HG02840 (cell line): ENCODE measurements around the gene ATP8A2.
"Not testable (repeated sequence)": the region's sequence is repeated elsewhere in the genome, so short reads cannot be mapped to it uniquely, and the experiment has no call there.

Experiments used
- ATAC-seq: cut with Tn5 transposase; IDR thresholded peaks from one replicate; pipeline ENCODE4 v1.9.1; 2021; ENCODE audit warnings: mild to moderate bottlenecking, moderate library complexity, moderate number of reproducible peaks; ENCODE audit not compliant: unreplicated experiment, low FRiP score

ATP8A2 gene

DNA sequence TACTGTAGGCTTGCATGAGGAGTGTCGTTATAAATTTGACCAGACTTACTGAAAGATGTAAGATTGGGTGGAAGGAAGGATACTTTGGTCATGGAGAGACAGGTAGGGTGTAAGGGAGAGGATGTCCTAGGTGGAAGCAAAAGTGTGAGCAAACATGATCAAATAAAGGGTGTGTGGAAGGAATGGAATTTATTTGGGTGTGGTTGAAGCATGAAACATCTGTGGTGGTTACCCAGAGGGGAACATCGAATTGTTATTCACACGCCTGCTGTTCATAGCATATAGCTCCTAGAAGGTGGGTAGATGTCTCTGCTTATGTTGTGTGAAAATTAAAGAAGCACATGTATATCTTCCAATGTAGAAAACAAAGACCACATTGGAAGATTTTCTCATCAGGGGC is 157.7 kb downstream of the ATP8A2 start:
- ATAC-seq, result no peak

DNA sequence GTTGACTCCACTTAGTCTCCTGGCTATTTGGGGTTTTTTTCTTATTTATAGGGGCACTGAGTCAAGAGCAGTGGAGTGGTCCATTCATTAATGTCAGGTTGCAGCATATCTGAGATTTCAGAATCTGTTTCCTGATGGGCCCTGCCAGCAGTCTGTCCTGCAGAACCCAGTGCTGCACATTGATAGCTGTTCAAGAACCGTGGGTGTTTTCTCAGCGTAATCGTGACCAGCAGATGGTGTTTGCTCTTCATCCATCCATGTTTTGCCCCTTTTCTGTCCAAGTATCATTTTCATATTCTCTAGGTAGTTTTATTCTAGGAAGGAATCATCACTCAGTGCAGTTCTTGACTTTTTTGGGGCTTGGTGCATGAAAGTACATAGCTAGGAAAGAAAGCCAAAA is 166.5 kb downstream of the ATP8A2 start:
- ATAC-seq, result no peak

DNA sequence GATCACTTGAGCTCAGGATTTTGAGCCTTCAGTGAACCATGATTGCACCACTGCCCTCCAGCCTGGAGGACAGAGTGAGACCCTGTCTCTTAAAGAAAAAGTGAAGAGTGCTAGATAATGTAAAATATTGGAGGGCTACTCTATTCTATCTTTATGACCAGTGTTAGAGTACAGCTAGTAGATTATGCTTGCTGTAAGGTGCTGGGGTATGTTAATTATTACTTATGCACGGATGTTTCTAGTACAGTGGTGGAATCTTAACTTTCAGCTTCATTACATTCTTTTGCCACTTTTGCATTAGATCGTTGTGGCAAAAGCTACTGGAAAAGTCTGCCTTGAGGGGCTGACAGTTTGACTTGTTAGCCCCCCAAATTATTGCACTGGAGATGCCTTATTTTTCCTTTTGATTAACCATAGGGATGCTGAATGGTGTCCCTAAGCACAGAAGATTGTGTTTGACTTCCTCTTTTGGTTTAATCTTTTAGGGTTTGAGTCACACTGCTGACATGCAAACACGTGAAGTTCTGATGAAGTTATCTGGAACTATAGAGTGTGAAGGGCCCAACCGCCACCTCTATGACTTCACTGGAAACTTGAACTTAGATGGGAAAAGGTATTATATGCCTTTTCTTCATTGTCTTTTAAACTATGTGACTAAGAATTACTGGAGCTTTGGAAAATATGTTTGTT is 169.8 kb downstream of the ATP8A2 start:
- ATAC-seq, result no peak

GRCh38 chr13:25548991-25549390 is 177.2 kb downstream of the ATP8A2 start:
- ATAC-seq, result not testable (repeated sequence)

DNA sequence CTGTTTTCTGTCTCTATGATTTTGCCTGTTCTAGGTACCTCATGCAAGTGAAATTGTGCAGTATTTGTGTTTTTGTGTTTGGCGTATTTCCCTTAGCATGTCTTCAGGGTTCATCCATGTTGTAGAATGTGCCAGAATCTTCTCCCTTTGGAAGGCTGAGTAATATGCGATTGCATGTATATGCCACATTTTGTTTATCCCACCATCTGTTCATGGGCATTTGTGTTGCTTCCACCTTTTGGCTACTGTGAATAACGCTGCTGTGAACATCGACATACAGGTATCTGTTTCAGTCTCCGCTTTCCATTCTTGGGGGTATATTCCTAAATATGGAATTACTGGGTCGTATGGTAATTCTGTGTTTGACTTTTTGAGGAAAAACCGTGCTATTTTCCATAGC is 190.0 kb downstream of the ATP8A2 start:
- no peak for ATAC-seq

DNA sequence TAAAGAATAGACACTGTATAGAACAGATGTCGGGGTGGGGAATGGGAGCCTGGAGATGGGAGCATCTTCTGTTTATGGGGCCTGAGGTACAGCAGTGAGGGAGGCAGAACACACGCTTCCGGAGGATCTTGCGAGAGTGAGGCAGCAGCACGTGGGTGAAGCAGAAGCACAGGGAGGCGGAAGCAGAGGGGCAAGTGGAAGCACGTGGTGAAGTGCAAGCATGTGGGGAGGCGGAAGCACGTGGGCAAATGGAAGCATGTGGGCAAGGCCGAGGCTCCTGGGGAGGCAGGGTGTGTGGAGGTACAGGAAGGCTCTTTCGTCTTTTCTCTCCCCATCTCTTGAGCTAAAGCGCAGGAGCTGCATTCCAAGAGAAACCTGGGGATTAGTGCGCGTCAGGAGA is 198.4 kb downstream of the ATP8A2 start:
- no peak for ATAC-seq

DNA sequence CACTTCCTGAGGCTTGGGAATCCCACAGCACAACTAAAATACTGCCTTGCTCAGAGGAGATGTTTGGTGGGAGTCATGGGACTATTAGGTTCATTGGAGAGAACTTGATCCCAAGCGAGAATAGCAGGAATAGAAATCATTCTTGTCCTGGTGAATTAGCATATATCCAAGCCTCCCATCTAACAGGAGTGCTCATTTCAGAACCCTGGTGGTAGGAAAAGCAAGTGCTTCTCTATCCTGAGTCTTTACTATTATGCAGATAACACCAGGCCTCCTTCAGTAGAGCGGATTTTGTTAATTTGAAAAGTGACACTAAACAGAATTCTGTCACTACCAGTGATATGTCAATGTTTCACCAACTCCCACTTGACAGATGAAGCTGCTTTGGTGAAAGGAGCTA is 199.5 kb downstream of the ATP8A2 start:
- ATAC-seq, result no peak

DNA sequence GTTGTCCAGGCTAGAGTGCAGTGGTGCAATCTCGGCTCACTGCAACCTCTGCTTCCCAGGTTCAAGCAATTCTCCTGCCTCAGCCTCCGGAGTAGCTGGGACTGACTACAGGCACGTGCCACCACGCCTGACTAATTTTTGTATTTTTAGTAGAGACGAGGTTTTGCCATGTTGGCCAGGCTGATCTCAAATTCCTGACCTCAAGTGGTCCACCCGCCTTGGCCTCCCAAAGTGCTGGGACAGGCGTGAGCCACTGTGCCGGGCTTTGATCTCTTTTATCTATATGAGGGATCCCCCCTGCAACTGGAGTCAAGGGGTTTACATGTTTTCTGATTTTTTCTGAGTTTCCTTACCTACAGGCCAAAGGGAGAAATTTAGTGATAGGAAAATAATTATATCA is 200.4 kb downstream of the ATP8A2 start:
- not testable (repeated sequence) for ATAC-seq

- no peak for ATAC-seq
Observed at GRCh38 chr13:25574437-25575411, 202.9 kb downstream of the ATP8A2 start.

DNA sequence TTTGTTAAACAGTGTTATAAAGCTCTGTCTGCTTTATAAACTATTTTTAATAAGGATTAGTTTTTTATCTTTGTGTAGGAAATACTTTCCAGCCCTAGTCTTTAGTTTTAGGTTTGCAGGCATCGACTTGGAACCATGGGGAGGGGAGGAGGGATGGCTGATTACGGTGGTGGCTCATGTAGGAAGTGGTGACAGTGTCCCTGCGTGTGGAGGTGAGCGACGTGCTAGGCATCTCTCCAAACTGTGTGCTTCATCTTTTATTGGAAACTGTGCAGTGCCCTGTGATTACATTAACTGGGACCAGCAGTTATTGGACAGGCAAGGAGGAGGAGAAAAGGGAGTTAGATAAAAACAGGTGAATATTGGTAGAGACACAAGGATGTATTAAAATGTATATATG is 203.8 kb downstream of the ATP8A2 start:
- no peak for ATAC-seq

GRCh38 chr13:25578526-25578925 is 206.8 kb downstream of the ATP8A2 start:
- no peak for ATAC-seq

- ATAC-seq, result no peak
Observed at GRCh38 chr13:25579221-25579620, 207.4 kb downstream of the ATP8A2 start.

DNA sequence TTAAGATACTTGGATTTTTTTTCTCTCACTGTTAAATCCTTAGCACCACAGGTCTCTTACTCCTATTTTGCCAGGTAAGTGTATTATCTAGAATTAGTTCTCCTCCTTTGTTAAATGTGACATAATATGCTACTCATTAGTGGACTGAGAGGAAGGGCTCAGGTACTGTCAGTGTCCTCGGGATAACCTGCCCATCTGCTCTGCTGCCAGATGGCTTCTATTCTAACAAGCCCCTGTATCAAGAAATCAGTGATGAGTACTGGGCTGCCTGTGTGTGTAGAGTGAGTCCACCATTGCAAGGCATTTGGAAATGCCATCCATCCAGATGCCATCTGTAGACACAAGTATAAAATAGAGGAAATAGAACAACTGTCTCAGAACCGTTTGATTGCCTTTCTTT is 209.6 kb downstream of the ATP8A2 start:
- no peak for ATAC-seq

GRCh38 chr13:25584087-25584486 is 212.3 kb downstream of the ATP8A2 start:
- ATAC-seq, result no peak

- no peak for ATAC-seq
Observed at GRCh38 chr13:25585000-25585399, 213.2 kb downstream of the ATP8A2 start.

- ATAC-seq, result no peak
Observed at GRCh38 chr13:25587326-25587980, 215.7 kb downstream of the ATP8A2 start.

DNA sequence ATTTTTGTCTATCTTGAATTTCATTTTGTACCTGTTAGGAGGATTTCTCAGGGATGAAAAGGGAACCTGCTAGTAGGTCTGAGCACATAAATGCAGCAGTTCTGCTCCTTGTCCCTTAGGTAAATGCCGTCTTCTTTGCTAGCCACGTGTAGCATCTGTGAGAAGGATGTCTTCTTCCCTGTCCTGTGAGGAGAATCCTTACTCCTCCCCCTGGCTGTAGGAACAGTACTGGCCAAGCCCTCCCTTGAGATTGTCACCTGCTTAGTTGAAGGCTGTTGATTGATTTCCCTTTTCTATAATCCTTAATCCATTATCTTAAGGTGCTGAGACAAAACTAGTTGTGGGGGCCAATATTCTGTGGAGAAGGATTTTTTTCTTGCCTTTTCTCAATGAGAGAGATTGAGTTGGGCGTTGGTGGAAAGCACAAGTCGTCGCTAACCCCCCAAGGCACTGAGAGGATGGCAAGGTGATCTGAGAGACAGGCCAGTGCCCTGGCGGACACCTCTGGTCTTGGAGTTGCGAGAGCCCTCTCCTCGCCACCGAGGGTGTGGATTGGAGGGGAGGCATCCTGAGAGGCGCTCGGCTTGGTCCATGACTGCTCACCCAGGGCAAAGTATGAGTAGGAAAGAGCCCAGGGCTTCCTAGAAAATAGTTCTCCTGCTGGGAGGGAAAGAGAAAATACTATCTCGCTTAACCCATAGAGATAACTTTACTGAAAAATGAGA is 216.7 kb downstream of the ATP8A2 start:
- ATAC-seq, result no peak

GRCh38 chr13:25598421-25598820 is 226.6 kb downstream of the ATP8A2 start:
- no peak for ATAC-seq

GRCh38 chr13:25602176-25602575 is 230.4 kb downstream of the ATP8A2 start:
- no peak for ATAC-seq

GRCh38 chr13:25604106-25604505 is 232.3 kb downstream of the ATP8A2 start:
- no peak for ATAC-seq

- no peak for ATAC-seq
Observed at GRCh38 chr13:25607096-25607495, 235.3 kb downstream of the ATP8A2 start.
